OCI-LY7 (cell line): ENCODE results near the gene SCYGR6.

Experiments
- CTCF ChIP-seq: fragments of 200-600 bp; sonication (generic); conservative IDR thresholded peaks from 2 replicates; pipeline ENCODE4 v1.5.1; 2014; ENCODE audit warnings: mild to moderate bottlenecking, antibody characterized with exemption, low read length, moderate library complexity, mixed read lengths
- EZH2phosphoT487 ChIP-seq: fragments of 200-600 bp; sonication (generic); IDR thresholded peaks from 2 replicates; pipeline ENCODE4 v1.6.1; 2018; ENCODE audit warnings: low read depth, borderline replicate concordance, mild to moderate bottlenecking, mixed run types, antibody characterized with exemption, low read length, moderate library complexity, mixed read lengths

GRCh38 chr2:227774011-227774624 is 49.6 kb upstream of the SCYGR6 start:
- peak; percentile 55; the same call in 1 of the 2 replicates for TF ChIP-seq CTCF
- TF ChIP-seq EZH2phosphoT487 = no peak
